ENCODE data around the gene TMIGD2.
"Not testable (repeated sequence)": the region's sequence is repeated elsewhere in the genome, so short reads cannot be mapped to it uniquely, and the experiment has no call there.

The TMIGD2 gene

GRCh38 chr19:4302243-4302640 is at the start of gene TMIGD2:
Gene TMIGD2 (minus strand): TSS chr19:4302389. CDS start chr19:4302385, 4 bp downstream.
- no peak for DNase-seq (ENCODE audit: low read depth in 3 of 3)

DNA sequence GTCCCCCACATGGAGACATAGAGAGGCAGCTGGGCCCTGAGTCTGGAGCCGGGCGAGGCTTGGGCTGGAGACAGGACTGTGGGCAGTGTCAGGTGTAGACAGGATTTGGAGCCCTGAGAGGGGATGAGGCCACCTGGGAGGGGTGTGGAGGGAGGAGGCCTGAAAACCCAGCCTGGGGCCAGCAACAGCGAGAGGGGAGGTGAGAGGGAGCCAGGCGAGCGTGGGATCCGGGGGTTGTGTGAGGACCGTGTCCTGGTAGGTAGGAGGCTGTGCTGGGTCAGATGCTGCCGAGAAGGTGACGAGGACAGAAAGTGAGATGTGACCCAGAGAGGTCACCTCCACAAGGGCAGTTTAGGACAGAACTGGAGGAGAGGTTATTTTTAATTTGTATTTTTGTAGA is 48.5 kb upstream of the TMIGD2 start:
- no peak for DNase-seq (ENCODE audit: low read depth in 3 of 3)

DNA sequence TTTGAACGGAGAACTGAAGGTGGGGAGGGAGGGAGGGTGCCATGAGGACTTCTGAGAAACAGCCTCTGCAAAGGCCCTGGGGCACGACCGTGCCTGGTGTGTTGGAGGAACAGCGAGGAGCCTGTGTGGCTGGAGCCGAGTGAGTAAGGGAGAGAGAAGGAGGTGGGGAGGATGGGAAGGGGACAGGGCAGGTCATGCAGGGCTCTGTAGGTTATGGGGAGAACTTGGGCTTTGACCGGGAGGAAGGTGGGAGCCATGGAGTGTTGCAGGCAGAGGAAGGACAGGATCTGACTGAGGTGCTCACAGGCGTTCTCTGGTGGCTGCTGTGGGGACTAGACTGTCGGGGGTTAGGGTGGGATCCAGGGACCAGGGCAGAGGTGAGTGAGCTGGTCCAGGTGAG is 47.9 kb upstream of the TMIGD2 start:
- no peak for DNase-seq (ENCODE audit: low read depth in 3 of 3)

- not testable (repeated sequence) for DNase-seq (ENCODE audit: low read depth in 3 of 3)
Observed at GRCh38 chr19:4349225-4349624, 47.0 kb upstream of the TMIGD2 start.

DNA sequence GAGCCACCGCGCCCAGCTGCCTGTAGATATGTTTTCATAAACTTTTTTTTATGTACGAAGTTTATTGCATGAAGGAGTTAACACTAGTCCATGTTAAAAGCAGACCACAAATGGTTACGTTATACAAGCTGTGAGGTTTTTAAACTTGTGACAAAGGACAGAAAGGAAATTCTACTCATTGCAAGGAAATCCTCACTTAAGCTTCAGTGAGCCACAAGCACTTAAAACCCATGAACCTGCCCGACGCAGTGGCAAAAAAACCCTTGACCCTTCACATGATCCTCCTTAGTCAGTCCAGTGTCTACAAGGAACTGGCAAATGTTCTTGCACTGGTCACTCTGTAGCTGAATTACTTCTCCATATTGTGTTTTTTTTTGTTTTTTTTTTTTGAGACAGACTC is 45.3 kb upstream of the TMIGD2 start:
- no peak for DNase-seq (ENCODE audit: low read depth in 3 of 3)

DNA sequence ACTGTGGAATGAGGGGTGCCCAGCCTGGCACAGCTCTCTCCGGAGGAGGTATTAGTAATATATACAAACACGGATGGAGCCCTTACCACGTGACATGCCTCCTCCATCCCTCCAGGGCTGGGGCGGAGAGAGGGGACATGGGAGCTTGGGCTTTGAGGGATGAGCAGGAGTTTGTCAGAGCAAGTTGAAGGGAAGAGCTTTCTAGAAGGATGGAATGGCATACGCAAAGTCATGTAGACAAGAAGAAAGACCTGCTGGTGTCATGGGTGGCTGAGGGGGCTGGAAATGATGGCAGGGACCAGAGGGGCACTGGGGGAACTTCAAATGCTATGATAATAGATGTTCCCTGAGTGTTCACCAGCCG is 43.8 kb upstream of the TMIGD2 start:
- no peak for DNase-seq (ENCODE audit: low read depth in 3 of 3)

- no peak for DNase-seq (ENCODE audit: low read depth in 3 of 3)
Observed at GRCh38 chr19:4345342-4346019, 43.3 kb upstream of the TMIGD2 start.

GRCh38 chr19:4343370-4344307 is 41.5 kb upstream of the TMIGD2 start, which contains the start of gene MPND:
Gene MPND (plus strand): TSS chr19:4343562. CDS start chr19:4343594, 32 bp downstream.
- peak; percentile 85 to 94 (median 89) for DNase-seq (ENCODE audit: low read depth in 3 of 3)

DNA sequence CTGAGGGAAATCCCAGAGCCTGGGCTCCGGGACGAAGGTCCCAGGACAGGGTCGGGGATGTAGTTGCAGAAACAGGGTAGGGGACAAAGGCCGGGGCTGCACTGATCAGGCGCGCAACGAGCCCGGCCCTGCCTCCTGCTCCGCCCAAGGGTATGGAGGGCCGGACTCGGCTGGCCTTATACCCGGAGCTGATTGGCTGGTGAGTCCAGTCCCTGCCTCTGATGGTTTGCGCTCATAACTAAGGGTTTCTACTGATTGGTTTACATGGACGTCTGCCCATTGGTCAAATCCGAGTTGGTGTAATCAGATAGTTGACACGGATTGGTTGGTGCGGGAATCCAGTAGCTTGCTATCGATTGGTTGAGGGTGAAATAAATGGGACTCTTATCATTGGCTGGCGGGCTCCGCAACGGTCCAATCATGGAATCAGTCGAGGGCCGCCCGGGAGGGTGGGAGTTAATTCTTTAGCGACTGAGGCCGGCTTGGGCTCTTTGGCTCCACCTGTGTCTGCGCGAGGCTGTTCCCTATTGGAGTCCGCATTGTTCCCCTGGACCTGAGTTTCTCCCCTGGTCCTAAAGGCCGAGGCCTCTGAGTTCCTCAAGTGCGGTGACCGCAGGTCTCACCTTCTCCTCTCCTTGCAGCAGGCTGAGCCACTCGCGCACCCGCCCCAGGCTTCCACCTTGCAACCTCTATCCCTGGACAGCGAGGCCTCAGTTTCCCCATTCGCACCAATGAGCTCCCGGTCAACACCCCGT is 40.6 kb upstream of the TMIGD2 start:
- peak; percentile 76 to 84 (median 78) for DNase-seq (ENCODE audit: low read depth in 3 of 3)

- no peak for DNase-seq (ENCODE audit: low read depth in 3 of 3)
Observed at GRCh38 chr19:4342314-4342614, 40.1 kb upstream of the TMIGD2 start.

DNA sequence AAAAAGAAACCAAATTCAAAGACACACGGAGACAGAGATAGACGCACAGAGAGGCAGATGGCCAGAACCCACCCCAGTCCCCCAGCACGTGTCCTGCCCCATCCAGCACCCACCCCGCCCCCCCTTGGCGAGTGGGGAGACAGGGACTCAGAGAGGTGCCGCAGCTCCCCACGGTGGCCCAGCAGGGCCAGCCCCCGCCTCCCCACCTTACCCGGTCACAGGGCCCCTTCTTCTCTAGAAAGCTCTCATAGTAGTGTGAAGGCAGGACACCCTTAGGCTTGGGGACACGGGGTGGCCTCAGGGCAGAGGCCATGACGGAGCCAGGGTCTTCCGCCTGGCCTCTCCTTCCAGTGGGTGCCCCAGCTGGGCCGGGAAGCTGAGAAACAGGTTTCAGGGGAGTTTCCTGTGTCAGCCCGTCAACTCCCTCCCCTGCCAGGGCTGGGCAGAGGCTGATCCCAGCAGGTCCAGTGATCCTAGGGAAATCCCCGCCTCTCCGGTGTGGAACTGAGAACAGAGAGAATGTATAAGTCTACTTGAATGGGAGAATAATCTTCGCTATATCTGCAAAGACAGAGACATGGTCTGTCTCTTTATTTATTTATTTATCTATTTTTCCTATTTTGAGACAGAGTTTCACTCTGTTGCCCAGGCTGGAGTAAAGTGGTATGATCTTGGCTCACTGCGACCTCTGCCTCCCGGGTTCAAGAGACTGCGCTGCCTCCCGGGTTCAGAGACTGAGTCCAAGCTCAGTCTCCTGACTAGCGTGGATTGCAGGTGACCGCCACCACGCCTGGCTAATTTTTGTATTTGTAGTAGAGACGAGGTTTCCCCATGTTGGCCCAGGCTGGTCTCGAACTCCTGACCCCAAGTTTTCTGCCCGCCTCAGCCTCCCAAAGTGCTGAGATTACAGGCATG is 36.5 kb upstream of the TMIGD2 start, which contains the start of gene STAP2:
Gene STAP2, minus strand, starts transcription at position 387 of the 915 bp plus-strand sequence. Its CDS starts 74 bp downstream, at position 313.
- DNase-seq (ENCODE audit: low read depth in 3 of 3) = no peak

GRCh38 chr19:4337906-4338440 is 35.8 kb upstream of the TMIGD2 start:
- no peak for DNase-seq (ENCODE audit: low read depth in 3 of 3)

GRCh38 chr19:4334929-4335570 is 32.9 kb upstream of the TMIGD2 start:
- DNase-seq (ENCODE audit: low read depth in 3 of 3) = no peak

GRCh38 chr19:4329858-4330257 is 27.7 kb upstream of the TMIGD2 start:
- DNase-seq (ENCODE audit: low read depth in 3 of 3) = no peak

GRCh38 chr19:4328991-4329681 is 26.9 kb upstream of the TMIGD2 start:
- DNase-seq (ENCODE audit: low read depth in 3 of 3) = peak in 2 of 3 experiments; percentile 29 to 54

- DNase-seq (ENCODE audit: low read depth in 3 of 3) = peak; percentile 94 to 99 (median 98)
Observed at GRCh38 chr19:4328243-4328990, 26.2 kb upstream of the TMIGD2 start.

- no peak for DNase-seq (ENCODE audit: low read depth in 3 of 3)
Observed at GRCh38 chr19:4327877-4328242, 25.7 kb upstream of the TMIGD2 start.

GRCh38 chr19:4327252-4327876 is 25.2 kb upstream of the TMIGD2 start:
- peak; percentile 26 to 72 (median 58) for DNase-seq (ENCODE audit: low read depth in 3 of 3)

Data from stimulated activated CD4-positive, alpha-beta T cell treated with anti-CD3 and anti-CD28 coated beads, TNF-alpha, amount 100 ng/mL, for 4 hours (primary cell).